Activated naive CD4-positive, alpha-beta T cell treated with anti-CD3 and anti-CD28 coated beads for 36 hours (primary cell): ENCODE results near the gene SPG21. TPM values are rescaled to one million over a fixed set of nuclear protein-coding genes. Genes with fewer than 3 reads are reported as not detected.

Experiments used
- total RNA-seq, 2 experiments: library from RNA; stranded (reverse); gene quantifications; one replicate each; pipeline ENCODE4 v1.2.3, GENCODE V29; 2021

SPG21 gene
- total RNA-seq, 2 experiments from 2014 or later = 67.7 to 68.0 TPM

Other genes starting within 250 kb of the SPG21 start
- not detected for gene RBPMS2, start 214.3 kb downstream of the SPG21 start, total RNA-seq
- 10 to 100 TPM; 38.4 to 43.9 TPM for gene PIF1, start 164.3 kb downstream of the SPG21 start, total RNA-seq
- 10 to 100 TPM; 12.5 to 12.7 TPM for gene PLEKHO2, start 148.0 kb downstream of the SPG21 start, total RNA-seq
- gene ANKDD1A, start 78.0 kb downstream of the SPG21 start, total RNA-seq = 1 to 10 TPM; 2.3 to 3.1 TPM
- 10 to 100 TPM; 15.1 to 17.1 TPM for gene MTFMT, start 39.7 kb upstream of the SPG21 start, total RNA-seq
- gene SLC51B, start 55.5 kb upstream of the SPG21 start, total RNA-seq = not detected
- not detected for gene RASL12, start 78.1 kb upstream of the SPG21 start, total RNA-seq
- not detected for gene KBTBD13, start 86.8 kb upstream of the SPG21 start, total RNA-seq
- 1 to 10 TPM; 1.6 to 1.9 TPM for gene UBAP1L, start 125.3 kb upstream of the SPG21 start, total RNA-seq
- 10 to 100 TPM; 28.6 to 31.5 TPM for gene PDCD7, start 143.9 kb upstream of the SPG21 start, total RNA-seq
- gene CLPX, start 195.4 kb upstream of the SPG21 start, total RNA-seq = 10 to 100 TPM; 62.7 to 69.9 TPM
- gene CILP, start 221.6 kb upstream of the SPG21 start, total RNA-seq = not detected